M059J (cell line): ENCODE measurements around the gene BPIFB4. TPM values are rescaled to one million over a fixed set of nuclear protein-coding genes. Genes with fewer than 3 reads are reported as not detected.
"Not testable (repeated sequence)": the region's sequence is repeated elsewhere in the genome, so short reads cannot be mapped to it uniquely, and the experiment has no call there.

Experiments used
- DNase-seq: peaks from one replicate; pipeline ENCODE4 v3.0.0-alpha.2; 2012; ENCODE audit warnings: low read depth
- total RNA-seq: library from RNA; depleted of rRNA; stranded (reverse); fragments of >200 nt; shearing (Covaris generic); gene quantifications from 2 replicates; pipeline ENCODE4 v1.2.3, GENCODE V29; 2014

The BPIFB4 gene
- total RNA-seq, 1 experiment from 2014 or later, result not detected

- DNase-seq, result no peak
Observed at GRCh38 chr20:33086052-33086722, 6.7 kb downstream of the BPIFB4 start.

- no peak for DNase-seq
Observed at GRCh38 chr20:33091147-33091546, 11.7 kb downstream of the BPIFB4 start.

GRCh38 chr20:33091693-33092092 lies 12.2 kb downstream of the BPIFB4 start:
- DNase-seq, result no peak

- DNase-seq, result peak; percentile 35
Observed at GRCh38 chr20:33092361-33092760, 12.9 kb downstream of the BPIFB4 start.

- no peak for DNase-seq
Observed at GRCh38 chr20:33093074-33093473, 13.6 kb downstream of the BPIFB4 start.

GRCh38 chr20:33093582-33093981 lies 14.1 kb downstream of the BPIFB4 start:
- DNase-seq, result no peak

- no peak for DNase-seq
Observed at GRCh38 chr20:33095249-33095648, 15.8 kb downstream of the BPIFB4 start.

- DNase-seq, result peak; percentile 74
Observed at GRCh38 chr20:33095902-33096584, 16.6 kb downstream of the BPIFB4 start.

GRCh38 chr20:33097001-33097400 lies 17.6 kb downstream of the BPIFB4 start:
- DNase-seq, result no peak

- peak; percentile 36 for DNase-seq
Observed at GRCh38 chr20:33099843-33100538, 20.5 kb downstream of the BPIFB4 start.

GRCh38 chr20:33103556-33103955 lies 24.1 kb downstream of the BPIFB4 start:
- no peak for DNase-seq

GRCh38 chr20:33104336-33104735 lies 24.9 kb downstream of the BPIFB4 start:
- DNase-seq, result no peak

- DNase-seq, result no peak
Observed at GRCh38 chr20:33105316-33105924, 26.0 kb downstream of the BPIFB4 start.

GRCh38 chr20:33106058-33106620 lies 26.7 kb downstream of the BPIFB4 start:
- DNase-seq, result not testable (repeated sequence)

GRCh38 chr20:33108661-33109060 lies 29.2 kb downstream of the BPIFB4 start:
- no peak for DNase-seq

- peak; percentile 65 for DNase-seq
Observed at GRCh38 chr20:33110147-33110825, 30.8 kb downstream of the BPIFB4 start.

GRCh38 chr20:33111306-33111705 lies 31.9 kb downstream of the BPIFB4 start:
- DNase-seq, result no peak

GRCh38 chr20:33112547-33113386 lies 33.3 kb downstream of the BPIFB4 start:
- no peak for DNase-seq

- no peak for DNase-seq
Observed at GRCh38 chr20:33113387-33113908, 34.0 kb downstream of the BPIFB4 start.

- not testable (repeated sequence) for DNase-seq
Observed at GRCh38 chr20:33115501-33115900, 36.1 kb downstream of the BPIFB4 start.
